ENCODE results near the gene TSC1.

- no peak for TF ChIP-seq POLR2AphosphoS5 (IDR thresholded peaks at IDR 0.05; ENCODE audit: borderline replicate concordance, low read depth, low read length)
- TF ChIP-seq EZH2 (IDR thresholded peaks at IDR 0.05): no peak
These were observed 644 bp downstream of the TSC1 start for GRCh38 chr9:132943651-132944293.
